T-helper 9 cell (primary cell): ENCODE measurements around the gene NFRKB.
"Not testable (repeated sequence)": the region's sequence is repeated elsewhere in the genome, so short reads cannot be mapped to it uniquely, and the experiment has no call there.

Experiments
- DNase-seq: peaks from one replicate; pipeline ENCODE4 v3.0.0-alpha.2; 2020

NFRKB gene

GRCh38 chr11:129888451-129888850 lies 6.9 kb downstream of the NFRKB start:
- DNase-seq = no peak

GRCh38 chr11:129885381-129885780 lies 10.0 kb downstream of the NFRKB start:
- DNase-seq = no peak

- DNase-seq = no peak
Measured at GRCh38 chr11:129884581-129884980, 10.8 kb downstream of the NFRKB start.

- peak; percentile 15 for DNase-seq
Measured at GRCh38 chr11:129881570-129882170, 13.7 kb downstream of the NFRKB start.

- no peak for DNase-seq
Measured at GRCh38 chr11:129880311-129880710, 15.1 kb downstream of the NFRKB start.

GRCh38 chr11:129871914-129872313 lies 23.5 kb downstream of the NFRKB start:
- no peak for DNase-seq

- not testable (repeated sequence) for DNase-seq
Measured at GRCh38 chr11:129868626-129869025, 26.8 kb downstream of the NFRKB start.

GRCh38 chr11:129866311-129866710 lies 29.1 kb downstream of the NFRKB start:
- DNase-seq = no peak

GRCh38 chr11:129865701-129866100 lies 29.7 kb downstream of the NFRKB start:
- DNase-seq = no peak

- DNase-seq = no peak
Measured at GRCh38 chr11:129864811-129865210, 30.6 kb downstream of the NFRKB start.

- DNase-seq = no peak
Measured at GRCh38 chr11:129861702-129862522, 33.5 kb downstream of the NFRKB start.

- DNase-seq = no peak
Measured at GRCh38 chr11:129856036-129856435, 39.3 kb downstream of the NFRKB start.

- no peak for DNase-seq
Measured at GRCh38 chr11:129855086-129855485, 40.3 kb downstream of the NFRKB start.

GRCh38 chr11:129854232-129854805 lies 41.1 kb downstream of the NFRKB start:
- no peak for DNase-seq

- DNase-seq = peak; percentile 66
Measured at GRCh38 chr11:129853518-129854231, 41.7 kb downstream of the NFRKB start.

- no peak for DNase-seq
Measured at GRCh38 chr11:129852125-129852740, 43.1 kb downstream of the NFRKB start.

GRCh38 chr11:129849447-129850130 lies 45.8 kb downstream of the NFRKB start:
- DNase-seq = no peak

- DNase-seq = not testable (repeated sequence)
Measured at GRCh38 chr11:129847361-129847760, 48.0 kb downstream of the NFRKB start.

GRCh38 chr11:129846508-129847335 lies 48.7 kb downstream of the NFRKB start:
- no peak for DNase-seq
